ENCODE results near the gene LRRC70. TPM values are rescaled to one million over a fixed set of nuclear protein-coding genes. Genes with fewer than 3 reads are reported as not detected.
"Not testable (repeated sequence)": the region's sequence is repeated elsewhere in the genome, so short reads cannot be mapped to it uniquely, and the experiment has no call there.

LRRC70 gene
- total and polyA plus RNA-seq, 2 of the 8 experiments (the other 6 are each of a cell fraction or from before 2014, with no cell fraction given) = 0.62 to 0.67 TPM

GRCh38 chr5:62565740-62566139, 12.9 kb upstream of the LRRC70 start:
- H2BK12ac ChIP-seq (ENCODE audit: low read depth, low read length); H2AFZ ChIP-seq (ENCODE audit: low read length); H2BK20ac ChIP-seq (ENCODE audit: low read length); H4K20me1 ChIP-seq (replicated peaks in 1 of 2; ENCODE audit: control insufficient read depth in 1 of 2, insufficient read depth in 2 of 2, low read length in 2 of 2); H4K5ac ChIP-seq (ENCODE audit: insufficient read length, low read depth, low read length); H3K4me2 ChIP-seq (ENCODE audit: insufficient read depth in 1 of 2, low read depth in 2 of 2, low read length in 2 of 2); H3K14ac ChIP-seq (ENCODE audit: insufficient read length); FAIRE-seq; H3K9me3 ChIP-seq (ENCODE audit: insufficient read depth in 2 of 2, low read depth in 1 of 2, low read length in 1 of 2); H3K4ac ChIP-seq (replicated peaks; ENCODE audit: insufficient read length, low read depth, low read length); H3K23me2 ChIP-seq (ENCODE audit: low read depth, low read length); H3K4me3 ChIP-seq (ENCODE audit: extremely low read depth in 1 of 4, insufficient read depth in 2 of 4, low read depth in 3 of 4, low read length in 4 of 4); H2BK120ac ChIP-seq (replicated peaks; ENCODE audit: low read depth, low read length); H3K27me3 ChIP-seq (replicated peaks in 1 of 4; ENCODE audit: control insufficient read depth in 3 of 4, extremely low read depth in 1 of 4, insufficient read depth in 3 of 4, low read length in 3 of 4); H2BK15ac ChIP-seq (ENCODE audit: low read length); H3K56ac ChIP-seq (replicated peaks; ENCODE audit: insufficient read length, low read depth, low read length); CTCF ChIA-PET (ENCODE audit: partially characterized antibody); H3K79me1 ChIP-seq (ENCODE audit: low read depth, low read length); H3K27ac ChIP-seq (ENCODE audit: low read depth, low read length); H4K91ac ChIP-seq (replicated peaks; ENCODE audit: insufficient read length, low read length); H4K8ac ChIP-seq (ENCODE audit: extremely low read depth, insufficient read depth, low read length); H3K9ac ChIP-seq (replicated peaks in 1 of 4; ENCODE audit: extremely low read depth in 1 of 4, low read depth in 3 of 4, low read length in 3 of 4); H3K36me3 ChIP-seq (ENCODE audit: control insufficient read depth in 2 of 4, insufficient read depth in 4 of 4, low read length in 3 of 4); H3K23ac ChIP-seq (ENCODE audit: insufficient read length); H3K79me2 ChIP-seq (ENCODE audit: control insufficient read depth in 1 of 2, insufficient read depth in 2 of 2, low read length in 2 of 2); H2AK5ac ChIP-seq (ENCODE audit: low read depth, low read length); H3K18ac ChIP-seq (ENCODE audit: extremely low read depth, low read length); POLR2A ChIA-PET (ENCODE audit: partially characterized antibody); DNase-seq (ENCODE audit: low read depth in 1 of 2, low spot score in 2 of 2); H2BK5ac ChIP-seq (ENCODE audit: low read depth, low read length): not testable (repeated sequence)
- peaks cover 0 to 10% (median 4%) of the 10 kb centered on the region in 4 experiments; a peak in 3 of 7 replicates for H3K4me1 ChIP-seq (replicated peaks in 1 of 4; ENCODE audit: control insufficient read depth in 3 of 4, insufficient read depth in 4 of 4, low read length in 3 of 4)
- WGBS, 2 experiments (ENCODE audit: extremely low coverage in 1 of 2, insufficient coverage in 1 of 2, insufficient read length in 1 of 2, insufficient replicate concordance in 2 of 2, low coverage in 1 of 2, low lambda C conversion rate in 2 of 2, missing lambda C conversion rate in 1 of 2) = 65% methylated on average over 3 of the region's 3 CpGs; no CpG with 5 or more reads in 1 of the 2 experiments
